ENCODE data around the gene TAPT1.

DNA sequence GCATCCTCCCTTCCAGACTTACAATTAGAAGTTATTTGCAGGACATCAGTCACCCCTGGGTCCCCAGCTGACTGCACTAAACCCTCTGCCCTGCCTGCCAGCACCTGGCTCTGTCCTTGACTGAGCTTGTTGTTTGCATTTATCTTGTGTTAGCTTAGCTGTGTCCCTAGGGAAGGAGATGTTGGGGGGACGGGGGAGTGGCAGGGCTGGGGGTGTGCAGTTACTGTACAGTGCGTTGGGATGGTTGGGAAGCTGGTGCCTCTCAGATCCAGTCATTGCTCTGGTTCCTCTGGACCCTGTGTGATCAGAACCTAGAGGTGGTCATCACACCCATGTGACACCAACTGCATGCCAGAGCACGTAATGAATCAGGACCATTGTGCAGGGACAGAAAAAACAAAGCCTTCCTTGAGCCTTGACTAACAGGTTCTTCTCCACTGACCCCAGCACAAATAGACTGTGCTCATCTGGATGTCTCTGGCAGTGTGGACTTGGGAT, 109.7 kb downstream of the TAPT1 start:
- TF ChIP-seq CTCF (IDR thresholded peaks at IDR 0.05) (no peak), POLR2AphosphoS5 (IDR thresholded peaks at IDR 0.05) (peak in 1 of 3 donors; percentile 11)
